PC-3 (cell line): Measurements from ENCODE around the gene MAP2K2. TPM values are rescaled to one million over a fixed set of nuclear protein-coding genes. Genes with fewer than 3 reads are reported as not detected.
A peak's percentile ranks its signal among the peaks of the same experiment; 100 is the strongest.

Experiments used
- ATAC-seq: fragments of 200-7000 bp; cut with Tn5 transposase; 2 replicates; pipeline ENCODE4 v1.9.1; 2020; ENCODE audit warnings: mild to moderate bottlenecking, moderate library complexity
- BruUV-seq: library from RNA; stranded (reverse); fragments of 400-500 nt; replicated peaks from 2 replicates; lab custom pipeline; 2021; lab: Mats Ljungman, UMichigan
- CTCF ChIA-PET: fragments of 300-600 bp; sonication (Branson Sonifier 250); formaldehyde crosslinking; loops from one replicate; lab custom pipeline; 2022; ENCODE audit warnings: antibody characterized with exemption; lab: Charles Lee
- POLR2A ChIA-PET: fragments of 300-600 bp; sonication (Branson Sonifier 250); formaldehyde crosslinking; loops from one replicate; lab custom pipeline; 2022; ENCODE audit warnings: antibody characterized with exemption; ENCODE audit not compliant: unreplicated experiment; lab: Charles Lee
- DNase-seq: peaks from one replicate; pipeline ENCODE4 v3.0.0-alpha.2; 2015
- H2AFZ ChIP-seq: fragments of 300-600 bp; sonication (generic); 2 replicates; pipeline ENCODE4 v1.6.0; 2016; ENCODE audit warnings: antibody characterized with exemption, low read length
- H3F3A ChIP-seq: fragments of 300-600 bp; sonication (generic); one replicate; pipeline ENCODE4 v1.6.0; 2017; ENCODE audit warnings: antibody characterized with exemption, low read length, control low read depth, mild to moderate bottlenecking; ENCODE audit not compliant: unreplicated experiment
- H3K27ac ChIP-seq: fragments of 300-600 bp; sonication (generic); 2 replicates; pipeline ENCODE4 v1.5.1; 2016; ENCODE audit warnings: mild to moderate bottlenecking, low read length
- H3K27me3 ChIP-seq: fragments of 300-600 bp; sonication (generic); 2 replicates; pipeline ENCODE4 v1.6.1; 2016; ENCODE audit warnings: low read length, mixed read lengths
- H3K36me3 ChIP-seq: fragments of 300-600 bp; sonication (generic); 2 replicates; pipeline ENCODE4 v1.6.1; 2016; ENCODE audit warnings: low read depth, mixed run types, low read length, mixed read lengths
- H3K4me1 ChIP-seq: fragments of 300-600 bp; sonication (generic); 2 replicates; pipeline ENCODE4 v1.5.1; 2016; ENCODE audit warnings: low read length; ENCODE audit not compliant: insufficient read depth
- H3K4me2 ChIP-seq: fragments of 300-600 bp; sonication (generic); 2 replicates; pipeline ENCODE4 v1.6.0; 2016; ENCODE audit warnings: low read length
- H3K4me3 ChIP-seq: fragments of 300-600 bp; sonication (generic); 2 replicates; pipeline ENCODE4 v1.5.1; 2016; ENCODE audit warnings: mild to moderate bottlenecking, low read length, mixed read lengths
- H3K79me2 ChIP-seq: fragments of 300-600 bp; sonication (generic); 2 replicates; pipeline ENCODE4 v1.6.1; 2017; ENCODE audit warnings: low read length, mixed read lengths
- H3K9ac ChIP-seq: fragments of 300-600 bp; sonication (generic); 2 replicates; pipeline ENCODE4 v1.6.0; 2016; ENCODE audit warnings: mild to moderate bottlenecking, low read length
- H3K9me2 ChIP-seq: fragments of 300-600 bp; sonication (generic); replicated peaks from 2 replicates; pipeline ENCODE4 v1.6.1; 2016; ENCODE audit warnings: mixed run types, low read length, mixed read lengths
- H3K9me3 ChIP-seq: fragments of 300-600 bp; sonication (generic); 2 replicates; pipeline ENCODE4 v1.6.1; 2016; ENCODE audit warnings: low read length, mixed read lengths
- H4K20me1 ChIP-seq: fragments of 300-600 bp; sonication (generic); 2 replicates; pipeline ENCODE4 v1.6.1; 2016; ENCODE audit warnings: low read length, mixed read lengths
- EZH2 ChIP-seq: fragments of 300-600 bp; sonication (generic); IDR thresholded peaks from one replicate; pipeline ENCODE4 v1.6.1; 2017; ENCODE audit warnings: antibody characterized with exemption, mild to moderate bottlenecking, low read length; ENCODE audit not compliant: unreplicated experiment
- EZH2phosphoT487 ChIP-seq: fragments of 300-600 bp; sonication (generic); IDR thresholded peaks from 2 replicates; pipeline ENCODE4 v1.6.1; 2018; ENCODE audit warnings: mild to moderate bottlenecking, antibody characterized with exemption, low read length, borderline replicate concordance
- intact Hi-C: fragments of 100-400 bp; cut with micrococcal nuclease; formaldehyde crosslinking; loops from 2 replicates; pipeline ENCODE4 v1.9.0; 2023
- total RNA-seq: library from RNA; depleted of rRNA; stranded (reverse); fragments of >200 nt; gene quantifications from 2 replicates; pipeline ENCODE4 v1.2.3, GENCODE V29; 2014
- TF ChIP-seq, protein P1 (sequence below): fragments of 300-600 bp; sonication (generic); conservative IDR thresholded peaks from 2 replicates; pipeline ENCODE4 v1.5.1; 2017; ENCODE audit warnings: antibody characterized with exemption, low read depth, mild to moderate bottlenecking, low read length

Gene MAP2K2
- total RNA-seq, 1 experiment from 2014 or later: 229 TPM

DNA sequence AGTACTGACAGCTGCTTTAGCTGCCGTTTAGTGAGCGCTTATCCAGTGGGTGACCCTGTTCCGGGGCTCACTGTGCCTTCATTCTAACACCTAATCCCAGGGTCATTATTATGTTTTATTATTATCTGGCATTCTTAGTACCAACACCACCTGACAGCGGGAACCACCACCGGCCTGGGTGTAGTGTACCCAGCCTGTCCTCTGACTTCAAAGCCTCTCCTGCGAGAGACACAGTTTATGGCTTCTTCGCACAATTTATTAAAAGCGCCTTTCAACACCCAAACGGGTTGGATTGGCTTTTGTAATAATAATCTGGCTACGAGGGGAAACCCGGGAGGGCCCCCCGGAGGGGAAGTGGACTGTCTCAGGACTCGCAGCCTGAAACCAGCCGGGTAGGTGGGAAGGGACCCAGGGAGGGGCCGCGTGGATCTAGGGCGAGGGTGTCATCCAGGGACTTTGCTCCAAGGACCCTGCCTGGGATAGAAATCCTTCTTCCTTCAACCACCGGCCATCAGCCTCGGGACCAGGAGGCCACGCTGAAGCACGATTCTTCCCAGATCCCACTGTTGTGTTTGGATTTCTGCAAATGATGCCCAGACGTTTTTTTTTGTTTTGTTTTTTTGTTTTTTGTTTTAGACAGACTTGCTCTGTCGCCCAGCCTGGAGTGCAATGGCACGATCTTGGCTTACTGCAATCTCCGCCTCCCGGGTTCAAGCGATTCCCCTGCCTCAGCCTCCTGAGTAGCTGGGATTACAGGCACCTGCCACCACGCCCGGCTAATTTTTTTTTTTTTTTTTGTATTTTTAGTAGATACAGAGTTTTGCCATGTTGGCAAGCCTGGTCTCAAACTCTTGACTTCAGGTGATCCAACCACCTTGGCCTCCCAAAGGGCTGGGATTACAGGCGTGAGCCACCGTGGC lies 55.6 kb downstream of the MAP2K2 start:
- intact Hi-C loops: no loop called here
- no peak overlapping the region for H3K9ac ChIP-seq
- CTCF ChIA-PET: no interaction called here

DNA sequence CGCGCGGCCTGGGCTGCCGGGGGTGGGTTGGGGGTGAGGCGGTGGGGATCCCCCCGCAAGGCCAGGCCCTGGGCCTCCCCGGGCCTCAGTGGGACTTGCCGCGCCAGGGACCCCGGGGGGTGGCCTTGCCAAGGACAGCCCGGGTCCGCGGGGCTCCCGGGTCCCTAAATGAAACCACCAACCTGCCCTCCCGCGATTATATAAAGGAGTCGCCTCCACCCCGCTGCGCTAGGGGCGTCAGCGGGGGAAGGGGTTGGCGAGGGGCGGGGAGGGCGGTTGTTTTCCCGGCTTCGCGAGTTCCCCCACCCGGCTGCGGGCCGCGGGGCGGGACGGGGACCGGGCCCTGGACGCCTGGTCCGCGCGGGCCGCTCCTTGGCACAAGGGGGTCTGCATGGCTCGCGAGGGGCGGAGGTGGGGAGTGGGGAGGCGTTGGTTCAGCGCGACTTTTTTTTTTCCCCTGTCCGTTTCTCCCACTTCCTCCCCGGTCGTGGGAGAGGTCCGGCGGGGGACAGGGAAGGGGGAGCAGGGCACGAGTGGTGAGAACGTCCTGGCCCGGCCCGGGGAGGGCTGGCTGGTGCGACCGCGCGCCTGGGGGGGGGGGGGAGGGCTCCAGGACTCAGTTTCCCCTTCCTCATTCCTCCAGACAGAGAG lies 56.4 kb downstream of the MAP2K2 start:
- H3K9me2 ChIP-seq: no peaks in the 10 kb centered on the region
- no peaks in the 10 kb centered on the region for H3K9me3 ChIP-seq
- DNase-seq (no peak), ATAC-seq (no peak)
- H3K4me2 ChIP-seq: peak overlapping the region; percentile 82
- no peaks in the 10 kb centered on the region for H3K36me3 ChIP-seq
- H4K20me1 ChIP-seq: peaks cover 13% of the 10 kb centered on the region; the same call in 1 of the 2 replicates
- no peak overlapping the region for H3K27ac ChIP-seq
- no TSS peak for BruUV-seq
- ChIA-PET CTCF (no interaction called here), POLR2A (no interaction called here)
- intact Hi-C loops: no loop called here
- H3K79me2 ChIP-seq: peaks cover 26% of the 10 kb centered on the region
- H3K9ac ChIP-seq: peak overlapping the region; percentile 37; the same call in 1 of the 2 replicates
- H3K4me1 ChIP-seq: peaks cover 11% of the 10 kb centered on the region
- H3K4me3 ChIP-seq: peak overlapping the region; percentile 76
- peak overlapping the region; percentile 76; the same call in 1 of the 2 replicates for H2AFZ ChIP-seq
- no peaks in the 10 kb centered on the region for H3F3A ChIP-seq
- TF ChIP-seq, protein P1, sequence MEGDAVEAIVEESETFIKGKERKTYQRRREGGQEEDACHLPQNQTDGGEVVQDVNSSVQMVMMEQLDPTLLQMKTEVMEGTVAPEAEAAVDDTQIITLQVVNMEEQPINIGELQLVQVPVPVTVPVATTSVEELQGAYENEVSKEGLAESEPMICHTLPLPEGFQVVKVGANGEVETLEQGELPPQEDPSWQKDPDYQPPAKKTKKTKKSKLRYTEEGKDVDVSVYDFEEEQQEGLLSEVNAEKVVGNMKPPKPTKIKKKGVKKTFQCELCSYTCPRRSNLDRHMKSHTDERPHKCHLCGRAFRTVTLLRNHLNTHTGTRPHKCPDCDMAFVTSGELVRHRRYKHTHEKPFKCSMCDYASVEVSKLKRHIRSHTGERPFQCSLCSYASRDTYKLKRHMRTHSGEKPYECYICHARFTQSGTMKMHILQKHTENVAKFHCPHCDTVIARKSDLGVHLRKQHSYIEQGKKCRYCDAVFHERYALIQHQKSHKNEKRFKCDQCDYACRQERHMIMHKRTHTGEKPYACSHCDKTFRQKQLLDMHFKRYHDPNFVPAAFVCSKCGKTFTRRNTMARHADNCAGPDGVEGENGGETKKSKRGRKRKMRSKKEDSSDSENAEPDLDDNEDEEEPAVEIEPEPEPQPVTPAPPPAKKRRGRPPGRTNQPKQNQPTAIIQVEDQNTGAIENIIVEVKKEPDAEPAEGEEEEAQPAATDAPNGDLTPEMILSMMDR: no peak
- TF ChIP-seq EZH2phosphoT487 (no peak), EZH2 (no peak)
- H3K27me3 ChIP-seq: no peaks in the 10 kb centered on the region

More for the DNA sequence above, 55.6 kb downstream of the MAP2K2 start:
- DNase-seq (no peak), ATAC-seq (no peak)
- Histone ChIP-seq H3K4me1 (peaks cover 4% of the 10 kb centered on the region), H3K36me3 (no peaks in the 10 kb centered on the region), H3K79me2 (peaks cover 18% of the 10 kb centered on the region), H3K27me3 (no peaks in the 10 kb centered on the region), H3F3A (no peaks in the 10 kb centered on the region), H3K27ac (no peak overlapping the region), H3K4me2 (peak overlapping the region; percentile 82), H4K20me1 (peaks cover 7% of the 10 kb centered on the region; the same call in 1 of the 2 replicates), H3K4me3 (peak overlapping the region; percentile 76), H2AFZ (peak overlapping the region; percentile 53; the same call in 1 of the 2 replicates), H3K9me3 (no peaks in the 10 kb centered on the region), H3K9me2 (no peaks in the 10 kb centered on the region)
- POLR2A ChIA-PET: no interaction called here
- TF ChIP-seq, protein P1: no peak
- TF ChIP-seq EZH2phosphoT487: no peak
- TF ChIP-seq EZH2: no peak
- no TSS peak for BruUV-seq
